ENCODE measurements around the gene VPS13C. TPM values are rescaled to one million over a fixed set of nuclear protein-coding genes. Genes with fewer than 3 reads are reported as not detected.
A peak's percentile ranks its signal among the peaks of the same experiment; 100 is the strongest.

Gene VPS13C
- polyA plus RNA-seq, 6 donors from 2014 or later: 18.4 to 33.6 (median 23.4) TPM

DNA sequence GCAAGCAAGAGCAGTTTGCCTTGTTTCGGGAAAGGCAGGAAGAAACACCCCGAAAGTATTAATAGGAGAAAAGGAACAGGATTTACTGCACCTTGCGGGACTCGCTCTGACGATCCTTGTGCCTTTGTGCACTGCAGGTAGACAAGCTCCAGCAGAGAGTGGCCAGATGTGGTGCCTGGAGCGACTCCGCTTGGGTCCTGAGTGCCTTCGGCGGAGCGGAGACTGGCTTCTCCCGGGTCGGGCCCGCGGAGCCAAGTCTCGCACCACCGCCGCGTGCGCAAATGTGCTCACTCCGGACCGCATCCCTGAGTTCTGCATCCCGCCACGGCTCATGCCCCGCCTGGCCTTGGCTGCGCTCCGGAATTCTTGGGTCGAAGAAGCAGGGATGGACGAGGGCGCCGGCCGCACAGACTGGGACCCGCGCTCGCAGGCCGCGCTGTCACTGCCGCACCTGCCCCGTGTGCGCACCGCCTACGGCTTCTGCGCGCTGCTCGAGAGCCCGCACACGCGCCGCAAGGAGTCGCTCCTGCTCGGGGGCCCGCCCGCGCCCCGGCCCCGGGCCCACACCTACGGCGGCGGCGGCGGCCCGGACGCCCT, 7.3 kb upstream of the VPS13C start:
- DNase-seq (no peak), ATAC-seq (ENCODE audit: low read depth in 2 of 2) (peak; percentile 64 to 72)
- Mint-ChIP-seq H3K4me3 (peak overlapping the region; percentile 82 to 98 (median 90)), H3K9me3 (peaks cover 0 to 4% (median 0%) of the 10 kb centered on the region in 7 donors), H3K36me3 (no peaks in the 10 kb centered on the region), H3K27ac (peak overlapping the region in 1 of 6 donors; percentile 13), H3K4me1 (peaks cover 11 to 25% (median 15%) of the 10 kb centered on the region in 3 donors), H3K27me3 (peaks cover 17 to 29% (median 25%) of the 10 kb centered on the region in 3 donors)

DNA sequence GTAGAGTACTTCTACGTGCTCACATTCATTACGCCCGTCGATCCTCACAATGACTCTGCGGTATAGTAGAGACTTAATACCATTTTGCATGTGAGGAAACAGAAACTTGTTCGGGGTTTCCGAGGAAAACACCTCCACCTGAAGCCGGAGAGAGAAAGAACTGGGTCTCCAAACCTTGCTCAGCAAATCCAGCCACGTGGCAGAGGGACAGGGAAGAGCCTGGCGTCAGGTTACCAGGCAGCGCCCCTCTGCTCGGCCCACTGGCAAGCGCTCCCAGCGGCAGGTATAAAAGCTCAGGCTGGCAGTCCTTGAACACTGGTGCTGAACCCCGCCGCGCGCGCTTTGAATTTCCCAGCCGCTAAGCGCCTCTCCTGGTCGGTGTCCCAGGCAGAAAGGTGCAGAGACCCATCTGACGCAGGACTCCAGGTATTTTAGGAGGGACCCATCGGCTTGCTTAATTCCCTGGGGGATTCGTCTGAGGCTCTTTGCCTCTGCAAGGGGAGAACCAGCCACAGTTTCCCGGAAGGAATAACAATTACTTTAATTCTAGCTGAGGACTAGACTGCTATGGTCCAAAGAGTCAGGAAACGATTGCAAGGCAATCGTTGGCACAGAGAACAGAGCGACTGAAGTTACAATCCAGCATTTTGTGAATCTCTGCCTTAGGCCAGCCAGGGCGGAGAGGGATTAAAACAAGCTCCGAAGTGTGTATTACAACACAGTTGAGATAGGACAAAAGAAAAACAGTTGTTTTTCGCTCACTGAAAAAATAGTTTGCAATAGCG, 6.6 kb upstream of the VPS13C start, which contains the start of gene C2CD4A:
Gene C2CD4A, plus strand, starts transcription at position 315 of the 785 bp plus-strand sequence. CDS start 637 bp downstream, outside the sequence.
- Mint-ChIP-seq H3K27me3 (peaks cover 17 to 29% (median 25%) of the 10 kb centered on the region in 3 donors), H3K27ac (peak within 1 kb of the TSS in 3 of 6 donors; percentile 13 to 60 (median 49)), H3K36me3 (no peaks in the 10 kb centered on the region), H3K9me3 (peaks cover 0 to 4% (median 0%) of the 10 kb centered on the region in 7 donors), H3K4me3 (peak within 1 kb of the TSS; percentile 82 to 98 (median 90)), H3K4me1 (peaks cover 15 to 25% (median 15%) of the 10 kb centered on the region in 3 donors)
- DNase-seq (no peak), ATAC-seq (ENCODE audit: low read depth in 2 of 2) (peak; percentile 71 to 76)

DNA sequence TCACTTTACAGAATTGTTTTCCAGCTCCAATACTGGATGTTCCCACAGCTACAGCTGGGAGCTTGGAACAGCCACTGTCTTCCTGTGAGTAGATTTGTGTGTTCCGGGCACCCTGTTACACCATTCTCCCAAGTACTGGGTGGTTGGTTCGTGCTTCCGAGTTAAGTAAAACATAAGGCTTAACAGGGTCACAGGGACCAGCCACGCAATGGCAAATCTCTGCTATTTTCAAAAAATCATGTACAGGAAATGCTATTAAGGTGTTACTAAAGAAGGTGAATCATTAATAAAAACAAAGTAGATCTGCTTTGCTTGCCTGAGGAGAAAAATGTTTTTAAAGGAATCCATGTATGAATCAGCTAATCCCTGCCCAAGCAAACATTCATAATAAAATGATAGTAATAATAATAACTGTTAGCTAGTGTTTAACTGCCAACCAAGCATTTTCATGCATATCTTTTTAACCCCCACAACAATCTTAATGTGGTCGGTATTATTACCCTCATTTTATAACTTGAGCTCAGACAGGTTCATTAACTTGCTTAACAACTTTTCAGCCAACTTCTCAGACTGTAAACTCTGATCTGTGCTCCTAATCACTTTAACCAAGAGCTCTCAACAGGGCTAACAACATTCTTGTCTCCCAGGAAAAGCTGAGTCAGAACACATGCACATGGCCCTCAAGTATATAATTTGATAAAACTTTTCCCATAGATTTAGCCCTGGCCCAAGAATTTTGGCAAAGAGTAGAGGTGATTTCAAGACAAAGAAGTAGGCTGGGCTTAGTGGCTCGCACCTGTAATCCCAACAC, 3.8 kb upstream of the VPS13C start:
- H3K4me1 Mint-ChIP-seq: peaks cover 28 to 40% (median 30%) of the 10 kb centered on the region in 3 donors
- H3K27ac Mint-ChIP-seq: peak overlapping the region in 1 of 6 donors; percentile 33
- H3K9me3 Mint-ChIP-seq: peaks cover 0 to 4% (median 0%) of the 10 kb centered on the region in 7 donors
- no peaks in the 10 kb centered on the region for H3K36me3 Mint-ChIP-seq
- DNase-seq (no peak), ATAC-seq (ENCODE audit: low read depth in 2 of 2) (no peak)
- H3K4me3 Mint-ChIP-seq: peak overlapping the region in 1 of 8 donors; percentile 13
- H3K27me3 Mint-ChIP-seq: peaks cover 17 to 29% (median 19%) of the 10 kb centered on the region in 3 donors

DNA sequence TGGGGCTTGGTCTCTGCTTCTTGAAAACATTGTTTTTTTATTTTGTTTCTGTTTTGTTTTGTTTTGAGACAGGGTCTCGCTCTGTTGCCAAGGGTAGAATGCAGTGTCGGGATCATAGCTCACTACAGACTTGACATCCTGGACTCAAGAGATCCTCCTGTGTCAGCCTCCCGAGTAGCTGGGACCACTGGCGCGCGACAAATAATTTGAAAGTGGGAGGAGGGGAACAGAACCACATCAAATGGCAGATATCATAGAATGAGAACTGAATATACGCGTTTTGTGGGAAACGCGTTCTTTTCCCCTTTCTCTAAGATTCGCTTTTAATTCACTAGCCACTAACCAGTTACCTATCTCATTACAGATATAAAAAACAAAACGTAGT, 641 bp upstream of the VPS13C start:
- Mint-ChIP-seq H3K36me3 (no peaks in the 10 kb centered on the region), H3K27ac (peak overlapping the region; percentile 94 to 99 (median 98)), H3K4me1 (peaks cover 17 to 40% (median 30%) of the 10 kb centered on the region in 3 donors), H3K9me3 (no peaks in the 10 kb centered on the region), H3K4me3 (peak overlapping the region; percentile 92 to 100 (median 96)), H3K27me3 (peaks cover 0 to 9% (median 0%) of the 10 kb centered on the region in 3 donors)
- ATAC-seq (ENCODE audit: low read depth in 2 of 2): no peak
- no peak for DNase-seq

- Mint-ChIP-seq H3K4me3 (peak overlapping the region; percentile 92 to 100 (median 96)), H3K27me3 (peaks cover 0 to 9% (median 0%) of the 10 kb centered on the region in 3 donors), H3K27ac (peak overlapping the region; percentile 94 to 99 (median 98)), H3K9me3 (no peaks in the 10 kb centered on the region), H3K4me1 (peaks cover 17 to 51% (median 41%) of the 10 kb centered on the region in 3 donors), H3K36me3 (no peaks in the 10 kb centered on the region)
- peak; percentile 75 to 76 for ATAC-seq (ENCODE audit: low read depth in 2 of 2)
- peak; percentile 83 for DNase-seq
These were observed 483 bp downstream of the VPS13C start for GRCh38 chr15:62059816-62060112.

DNA sequence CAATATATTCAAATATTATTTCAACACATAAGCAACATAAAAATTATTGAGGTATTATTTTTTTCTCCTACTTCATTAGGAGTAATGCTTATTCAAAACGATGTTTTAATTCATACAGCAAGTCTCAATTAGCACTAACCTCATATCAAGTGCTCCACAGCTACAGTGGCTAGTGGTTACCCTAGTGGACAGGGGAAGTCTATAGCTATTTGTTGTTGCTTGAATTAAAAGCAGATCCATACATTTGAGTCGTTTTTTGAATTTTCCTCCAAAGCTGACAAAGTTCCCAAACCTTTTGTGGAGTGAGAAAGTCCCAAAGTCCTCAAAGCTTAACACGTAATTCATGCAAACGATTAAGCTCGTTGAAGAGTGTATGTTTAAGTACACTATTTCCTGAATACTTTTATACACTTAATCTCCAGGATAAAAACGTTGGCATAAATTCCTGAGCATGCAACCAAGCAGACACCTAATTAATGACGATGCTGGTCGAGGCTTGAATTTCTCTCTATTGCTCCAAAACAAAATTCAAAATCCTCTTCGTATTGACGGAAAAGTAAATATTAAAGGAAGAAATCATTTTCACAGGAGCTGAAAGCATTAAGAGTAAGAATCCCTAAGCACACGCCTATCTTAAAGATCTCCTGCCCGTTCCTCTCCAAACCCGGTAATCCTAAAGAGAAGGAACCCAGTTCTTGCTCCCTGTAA, 985 bp downstream of the VPS13C start:
- Mint-ChIP-seq H3K4me1 (peaks cover 22 to 56% (median 46%) of the 10 kb centered on the region in 3 donors), H3K27me3 (peaks cover 0 to 9% (median 0%) of the 10 kb centered on the region in 3 donors), H3K36me3 (no peaks in the 10 kb centered on the region), H3K27ac (peak overlapping the region; percentile 94 to 99 (median 98)), H3K9me3 (no peaks in the 10 kb centered on the region), H3K4me3 (peak overlapping the region; percentile 92 to 100 (median 96))
- no peak for DNase-seq
- no peak for ATAC-seq (ENCODE audit: low read depth in 2 of 2)

GRCh38 chr15:62058327-62059028, 1.8 kb downstream of the VPS13C start:
- Mint-ChIP-seq H3K9me3 (no peaks in the 10 kb centered on the region), H3K4me1 (peaks cover 27 to 63% (median 54%) of the 10 kb centered on the region in 3 donors), H3K27ac (peak overlapping the region in 3 of 6 donors; percentile 33 to 94 (median 76)), H3K27me3 (peaks cover 0 to 3% (median 0%) of the 10 kb centered on the region in 3 donors), H3K4me3 (peak overlapping the region; percentile 22 to 98 (median 85)), H3K36me3 (no peaks in the 10 kb centered on the region)
- DNase-seq: no peak
- ATAC-seq (ENCODE audit: low read depth in 2 of 2): no peak

DNA sequence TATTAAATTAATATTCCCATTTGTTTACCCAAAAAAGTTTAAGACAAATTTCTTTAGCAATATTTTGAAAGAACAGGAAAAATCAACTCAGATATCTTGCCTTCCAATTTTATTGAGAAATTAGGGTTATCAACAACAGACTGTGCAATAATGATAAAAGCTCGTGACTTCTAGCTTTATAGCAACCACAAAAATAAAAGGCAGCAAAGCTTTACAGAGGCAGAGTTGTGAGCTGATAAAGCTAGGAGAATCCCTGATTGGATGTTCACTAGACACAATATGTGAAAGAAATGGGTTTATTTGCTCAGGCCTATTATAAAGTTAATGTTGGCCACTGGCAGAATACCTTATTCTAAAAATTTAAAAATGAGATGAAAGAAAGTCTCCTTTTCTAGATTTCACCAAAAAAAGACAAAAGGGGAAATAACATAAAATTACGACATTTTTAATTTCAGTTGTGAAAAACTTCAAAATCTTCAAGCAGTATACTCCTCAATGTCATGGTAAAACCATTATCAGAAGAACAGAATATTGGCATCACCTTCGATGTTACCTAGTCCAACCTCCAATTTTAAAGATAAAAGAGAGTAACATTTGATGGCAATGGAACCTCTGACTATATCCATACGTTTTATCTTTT, 2.8 kb downstream of the VPS13C start:
- Mint-ChIP-seq H3K27ac (peak overlapping the region in 2 of 6 donors; percentile 36 to 41), H3K4me1 (peaks cover 32 to 72% (median 60%) of the 10 kb centered on the region in 3 donors), H3K27me3 (no peaks in the 10 kb centered on the region), H3K9me3 (no peaks in the 10 kb centered on the region), H3K36me3 (no peaks in the 10 kb centered on the region), H3K4me3 (no peak overlapping the region)
- ATAC-seq (ENCODE audit: low read depth in 2 of 2) (no peak), DNase-seq (no peak)

- H3K27me3 Mint-ChIP-seq: no peaks in the 10 kb centered on the region
- DNase-seq (no peak), ATAC-seq (ENCODE audit: low read depth in 2 of 2) (no peak)
- H3K4me1 Mint-ChIP-seq: peaks cover 26 to 80% (median 61%) of the 10 kb centered on the region in 3 donors
- H3K36me3 Mint-ChIP-seq: no peaks in the 10 kb centered on the region
- H3K4me3 Mint-ChIP-seq: peak overlapping the region in 1 of 8 donors; percentile 33
- H3K27ac Mint-ChIP-seq: peak overlapping the region in 4 of 6 donors; percentile 39 to 69 (median 50)
- no peaks in the 10 kb centered on the region for H3K9me3 Mint-ChIP-seq
These were observed 5.3 kb downstream of the VPS13C start for GRCh38 chr15:62054979-62055378.

GRCh38 chr15:62053439-62054085, 6.7 kb downstream of the VPS13C start:
- Mint-ChIP-seq H3K27me3 (no peaks in the 10 kb centered on the region), H3K9me3 (peaks cover 0 to 2% (median 0%) of the 10 kb centered on the region in 7 donors), H3K36me3 (no peaks in the 10 kb centered on the region), H3K27ac (peak overlapping the region in 4 of 6 donors; percentile 12 to 82 (median 33)), H3K4me3 (no peak overlapping the region), H3K4me1 (peaks cover 29 to 79% (median 64%) of the 10 kb centered on the region in 3 donors)
- no peak for DNase-seq
- ATAC-seq (ENCODE audit: low read depth in 2 of 2): no peak

GRCh38 chr15:62052713-62053112, 7.5 kb downstream of the VPS13C start:
- Mint-ChIP-seq H3K27me3 (no peaks in the 10 kb centered on the region), H3K36me3 (no peaks in the 10 kb centered on the region), H3K4me1 (peaks cover 29 to 75% (median 65%) of the 10 kb centered on the region in 3 donors), H3K4me3 (no peak overlapping the region), H3K27ac (peak overlapping the region in 1 of 6 donors; percentile 70), H3K9me3 (peaks cover 0 to 2% (median 0%) of the 10 kb centered on the region in 7 donors)
- ATAC-seq (ENCODE audit: low read depth in 2 of 2) (no peak), DNase-seq (no peak)
